HL-60 (cell line): ENCODE measurements around the gene IPP.

Experiments used
- DNase-seq, 2 experiments: peaks; one replicate each; pipeline ENCODE4 v3.0.0-alpha.2; 2010 to 2020; ENCODE audit warnings: low read depth in 1 of 2, low spot score in 1 of 2
- H3K27ac ChIP-seq: fragments of 250-450 bp; sonication (Bioruptor Pico); replicated peaks from 2 replicates; pipeline ENCODE4 v1.5.1; 2020; ENCODE audit warnings: mild to moderate bottlenecking, moderate library complexity
- H3K27me3 ChIP-seq: fragments of 250-450 bp; sonication (Bioruptor Pico); 2 replicates; pipeline ENCODE4 v1.5.1; 2021; ENCODE audit warnings: mild to moderate bottlenecking, moderate library complexity; ENCODE audit not compliant: insufficient read depth, poor library complexity, severe bottlenecking
- H3K4me3 ChIP-seq: replicated peaks from 2 replicates; pipeline ENCODE4 v1.5.1; 2011; ENCODE audit warnings: mild to moderate bottlenecking, control low read depth, low read length; ENCODE audit not compliant: insufficient read depth
- CTCF ChIP-seq: IDR thresholded peaks from one replicate; pipeline ENCODE4 v1.5.1; 2011; ENCODE audit warnings: low read length, control low read depth, inconsistent platforms; ENCODE audit not compliant: insufficient read depth
- GABPA ChIP-seq: IDR thresholded peaks from 2 replicates; pipeline ENCODE4 v1.6.1; 2012; ENCODE audit warnings: low read depth
- POLR2AphosphoS5 ChIP-seq: IDR thresholded peaks from 2 replicates; pipeline ENCODE4 v1.6.1; 2012; ENCODE audit warnings: low read depth
- REST ChIP-seq: IDR thresholded peaks from 2 replicates; pipeline ENCODE4 v1.6.1; 2012; ENCODE audit warnings: low read depth; ENCODE audit not compliant: insufficient replicate concordance
- SPI1 ChIP-seq: IDR thresholded peaks from 2 replicates; pipeline ENCODE4 v1.6.1; 2012; ENCODE audit warnings: low read depth, mild to moderate bottlenecking, borderline replicate concordance
- long read RNA-seq: library from polyadenylated mRNA; unstranded; transcript quantifications from one replicate; pipeline ENCODE4 v2.0.0, GENCODE V29; 2020

IPP gene
- long read RNA-seq, transcript IPP-202 (9 exons, 3,113 nt) = major isoform, 5 of 9 reads
- long read RNA-seq, partial matches to known transcripts = 1 of 9 reads
- long read RNA-seq, other reads (novel, unspliced or antisense) = 3 of 9 reads

- peak within 1 kb of the TSS; percentile 37 for H3K4me3 ChIP-seq
- TF ChIP-seq GABPA (no peak), SPI1 (peak; percentile 87; the same call in 1 of the 2 replicates), POLR2AphosphoS5 (peak; percentile 82), CTCF (no peak), REST (peak; percentile 68)
- no peaks in the 10 kb centered on the region for H3K27me3 ChIP-seq
- H3K27ac ChIP-seq = peak within 1 kb of the TSS; percentile 98
- peak; percentile 97 to 99 for DNase-seq
These were observed at the start of gene IPP for GRCh38 chr1:45750298-45751038. TSS of gene IPP (minus strand) at chr1:45750653. CDS start at chr1:45746411, 4,242 bp downstream.

- no peaks in the 10 kb centered on the region for H3K27me3 ChIP-seq
- TF ChIP-seq GABPA (no peak), POLR2AphosphoS5 (no peak), REST (no peak), SPI1 (no peak), CTCF (no peak)
- no peak overlapping the region for H3K4me3 ChIP-seq
- no peak overlapping the region for H3K27ac ChIP-seq
- no peak for DNase-seq
These were observed 46.5 kb upstream of the IPP start for GRCh38 chr1:45796946-45797345.

- Histone ChIP-seq H3K27me3 (no peaks in the 10 kb centered on the region), H3K27ac (no peak overlapping the region), H3K4me3 (no peak overlapping the region)
- DNase-seq = no peak
- no peak for TF ChIP-seq GABPA
- no peak for TF ChIP-seq REST
- no peak for TF ChIP-seq CTCF
- TF ChIP-seq POLR2AphosphoS5 = no peak
- no peak for TF ChIP-seq SPI1
These were observed 45.9 kb upstream of the IPP start for GRCh38 chr1:45796381-45796780.
